ENCODE data around the gene NTN3.

The NTN3 gene

DNA sequence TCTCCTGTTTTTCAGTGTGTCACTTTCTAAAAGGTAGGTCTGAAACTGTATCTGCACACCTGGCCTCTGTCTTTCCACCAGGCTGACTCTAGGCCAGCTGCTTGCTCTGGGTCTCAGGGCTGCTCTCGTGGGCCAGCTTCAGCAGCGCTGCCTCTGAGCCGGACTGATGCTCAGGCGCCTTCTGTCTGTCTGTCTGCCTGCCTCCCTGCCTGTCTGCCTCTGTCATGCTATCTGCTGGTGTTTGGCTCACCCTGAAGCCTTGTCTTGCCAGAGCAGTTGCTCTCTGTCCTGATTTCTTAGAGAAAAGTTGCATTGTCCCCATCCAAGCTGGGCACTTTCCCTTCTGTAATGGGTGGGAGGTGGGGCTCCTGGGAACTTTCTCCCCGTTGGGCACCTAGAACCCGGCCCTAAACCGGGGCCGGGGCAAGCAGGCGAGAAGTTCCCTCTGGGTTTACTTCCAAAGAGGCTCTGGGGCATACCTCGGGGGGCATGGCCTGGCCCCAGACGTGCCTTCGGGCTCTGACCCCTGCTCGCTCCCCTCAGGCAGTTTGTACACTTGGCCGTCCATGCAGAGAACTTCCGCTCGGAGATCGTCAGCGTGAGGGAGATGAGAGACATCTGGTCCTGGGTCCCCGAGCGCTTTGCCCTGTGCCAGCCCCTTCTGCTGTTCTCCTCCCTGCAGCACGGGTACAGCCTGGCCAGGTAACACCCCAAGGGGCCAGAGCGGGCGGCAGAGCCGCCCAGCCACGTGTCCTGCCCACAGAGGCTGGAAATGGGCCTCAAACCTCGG, 26.8 kb downstream of the NTN3 start:
- H3K4me3 ChIP-seq (ENCODE audit: low read depth, low read length), result no peak overlapping the region
- no peak for DNase-seq (ENCODE audit: low read depth)
- TF ChIP-seq, protein P1, sequence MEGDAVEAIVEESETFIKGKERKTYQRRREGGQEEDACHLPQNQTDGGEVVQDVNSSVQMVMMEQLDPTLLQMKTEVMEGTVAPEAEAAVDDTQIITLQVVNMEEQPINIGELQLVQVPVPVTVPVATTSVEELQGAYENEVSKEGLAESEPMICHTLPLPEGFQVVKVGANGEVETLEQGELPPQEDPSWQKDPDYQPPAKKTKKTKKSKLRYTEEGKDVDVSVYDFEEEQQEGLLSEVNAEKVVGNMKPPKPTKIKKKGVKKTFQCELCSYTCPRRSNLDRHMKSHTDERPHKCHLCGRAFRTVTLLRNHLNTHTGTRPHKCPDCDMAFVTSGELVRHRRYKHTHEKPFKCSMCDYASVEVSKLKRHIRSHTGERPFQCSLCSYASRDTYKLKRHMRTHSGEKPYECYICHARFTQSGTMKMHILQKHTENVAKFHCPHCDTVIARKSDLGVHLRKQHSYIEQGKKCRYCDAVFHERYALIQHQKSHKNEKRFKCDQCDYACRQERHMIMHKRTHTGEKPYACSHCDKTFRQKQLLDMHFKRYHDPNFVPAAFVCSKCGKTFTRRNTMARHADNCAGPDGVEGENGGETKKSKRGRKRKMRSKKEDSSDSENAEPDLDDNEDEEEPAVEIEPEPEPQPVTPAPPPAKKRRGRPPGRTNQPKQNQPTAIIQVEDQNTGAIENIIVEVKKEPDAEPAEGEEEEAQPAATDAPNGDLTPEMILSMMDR (conservative IDR thresholded peaks at IDR 0.05; ENCODE audit: low read depth, low read length), result no peak

DNA sequence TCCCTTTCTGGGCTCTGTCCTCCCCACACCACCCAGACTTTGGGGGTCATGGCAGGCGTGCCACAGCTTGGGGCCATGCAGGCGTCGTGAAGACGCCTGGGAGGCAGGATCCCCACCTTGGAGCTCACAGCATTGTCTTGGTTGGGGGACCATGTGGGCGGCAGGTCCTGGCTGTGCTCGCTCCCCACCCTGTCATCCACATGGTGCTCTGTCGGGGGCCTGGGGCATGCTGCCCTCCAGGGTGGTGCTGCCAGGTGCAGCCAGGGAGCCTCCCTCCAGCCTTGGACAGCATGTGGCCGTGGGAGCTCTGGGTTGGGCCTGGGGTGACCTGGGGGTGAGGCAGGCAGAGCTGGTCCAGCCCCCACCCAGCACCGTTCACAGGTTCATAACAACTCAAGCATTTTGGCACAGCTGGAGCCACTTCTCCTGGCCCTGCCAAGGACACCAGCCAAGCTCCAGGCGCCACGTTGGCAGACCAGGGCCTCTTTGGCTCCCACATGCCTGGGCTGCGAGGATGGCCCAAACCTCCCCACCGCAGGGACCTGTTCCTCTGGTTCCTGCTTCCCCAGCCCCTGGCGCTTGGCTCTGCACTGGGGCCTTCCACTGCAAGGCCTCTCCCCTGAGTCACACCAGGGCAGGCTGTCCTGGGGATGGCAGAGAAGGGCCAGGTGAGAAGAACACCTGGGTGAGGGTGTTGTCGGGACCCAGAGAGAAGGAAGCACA, 27.6 kb downstream of the NTN3 start:
- no peak for DNase-seq (ENCODE audit: low read depth)
- TF ChIP-seq, protein P1 (conservative IDR thresholded peaks at IDR 0.05; ENCODE audit: low read depth, low read length), result no peak
- no peak overlapping the region for H3K4me3 ChIP-seq (ENCODE audit: low read depth, low read length)

DNA sequence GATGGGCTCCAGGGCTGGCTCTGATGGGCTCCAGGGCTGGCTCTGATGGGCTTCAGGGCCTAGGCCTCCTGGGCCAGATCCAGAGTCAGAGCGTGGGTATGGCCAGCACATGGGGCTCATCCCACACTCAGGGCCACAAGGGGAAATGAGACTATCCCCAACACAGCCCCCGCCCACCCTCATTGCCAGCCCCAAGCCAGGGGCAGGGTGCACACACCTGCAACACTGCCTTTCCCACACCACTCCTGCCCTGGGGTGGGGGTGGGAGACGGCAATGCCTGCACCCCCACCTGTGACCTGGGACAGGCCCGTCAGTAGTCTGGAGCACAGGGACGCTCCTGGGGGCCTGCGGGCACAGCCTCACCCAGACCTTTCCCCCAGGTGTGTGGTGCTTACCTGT, 28.4 kb downstream of the NTN3 start:
- no peak overlapping the region for H3K4me3 ChIP-seq (ENCODE audit: low read depth, low read length)
- TF ChIP-seq, protein P1 (conservative IDR thresholded peaks at IDR 0.05; ENCODE audit: low read depth, low read length), result no peak
- DNase-seq (ENCODE audit: low read depth), result no peak

DNA sequence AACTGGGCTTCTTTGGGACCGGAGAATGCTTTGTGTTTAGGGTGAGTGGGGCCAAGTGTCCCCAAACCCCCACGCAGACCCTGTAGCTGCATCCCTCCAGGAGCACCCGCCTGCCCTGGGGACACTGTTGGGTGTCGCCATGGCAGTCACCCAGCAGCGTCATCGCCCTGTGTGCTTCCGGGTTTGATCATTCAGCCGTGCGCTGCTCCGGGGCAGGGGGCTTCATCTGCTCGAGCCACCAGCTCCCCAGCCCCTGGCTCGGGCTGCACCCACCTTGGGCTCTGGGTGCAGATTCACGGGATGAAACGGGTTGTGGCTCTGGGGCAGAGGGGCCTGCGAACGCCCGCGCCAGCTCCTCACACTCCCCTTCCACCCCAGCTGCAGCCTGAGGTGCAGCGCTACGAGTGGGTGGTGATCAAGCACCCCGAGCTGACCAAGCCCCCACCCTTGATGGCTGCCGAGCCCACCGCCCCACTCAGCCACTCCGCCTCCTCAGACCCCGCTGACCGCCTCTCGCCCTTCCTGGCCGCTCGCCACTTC, 28.9 kb downstream of the NTN3 start:
- TF ChIP-seq, protein P1 (conservative IDR thresholded peaks at IDR 0.05; ENCODE audit: low read depth, low read length), result no peak
- no peak overlapping the region for H3K4me3 ChIP-seq (ENCODE audit: low read depth, low read length)

DNA sequence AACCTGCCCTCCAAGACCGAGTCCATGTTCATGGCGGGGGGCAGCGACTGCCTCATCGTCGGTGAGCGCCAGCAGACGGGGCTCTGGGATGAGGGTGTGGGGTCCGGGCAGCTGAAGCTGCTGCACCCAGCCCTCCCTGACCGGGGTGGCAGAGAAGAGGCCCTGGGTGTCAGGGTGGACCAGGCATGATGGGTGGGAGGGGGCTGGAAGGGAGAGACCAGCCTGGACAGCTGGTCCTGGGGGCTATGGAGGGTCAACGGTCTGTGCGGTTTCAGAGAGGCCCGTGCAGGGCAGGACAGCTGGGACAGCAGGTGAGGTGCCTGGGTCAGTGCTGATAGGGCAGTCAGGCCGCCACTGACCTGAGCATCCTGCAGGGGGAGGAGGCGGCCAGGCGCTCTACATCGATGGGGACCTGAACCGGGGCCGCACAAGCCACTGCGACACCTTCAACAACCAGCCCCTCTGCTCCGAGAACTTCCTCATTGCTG, 29.4 kb downstream of the NTN3 start:
- TF ChIP-seq, protein P1 (conservative IDR thresholded peaks at IDR 0.05; ENCODE audit: low read depth, low read length), result peak; percentile 2
- no peak overlapping the region for H3K4me3 ChIP-seq (ENCODE audit: low read depth, low read length)

More for the DNA sequence above, 28.9 kb downstream of the NTN3 start:
- DNase-seq (ENCODE audit: low read depth), result no peak

DNA sequence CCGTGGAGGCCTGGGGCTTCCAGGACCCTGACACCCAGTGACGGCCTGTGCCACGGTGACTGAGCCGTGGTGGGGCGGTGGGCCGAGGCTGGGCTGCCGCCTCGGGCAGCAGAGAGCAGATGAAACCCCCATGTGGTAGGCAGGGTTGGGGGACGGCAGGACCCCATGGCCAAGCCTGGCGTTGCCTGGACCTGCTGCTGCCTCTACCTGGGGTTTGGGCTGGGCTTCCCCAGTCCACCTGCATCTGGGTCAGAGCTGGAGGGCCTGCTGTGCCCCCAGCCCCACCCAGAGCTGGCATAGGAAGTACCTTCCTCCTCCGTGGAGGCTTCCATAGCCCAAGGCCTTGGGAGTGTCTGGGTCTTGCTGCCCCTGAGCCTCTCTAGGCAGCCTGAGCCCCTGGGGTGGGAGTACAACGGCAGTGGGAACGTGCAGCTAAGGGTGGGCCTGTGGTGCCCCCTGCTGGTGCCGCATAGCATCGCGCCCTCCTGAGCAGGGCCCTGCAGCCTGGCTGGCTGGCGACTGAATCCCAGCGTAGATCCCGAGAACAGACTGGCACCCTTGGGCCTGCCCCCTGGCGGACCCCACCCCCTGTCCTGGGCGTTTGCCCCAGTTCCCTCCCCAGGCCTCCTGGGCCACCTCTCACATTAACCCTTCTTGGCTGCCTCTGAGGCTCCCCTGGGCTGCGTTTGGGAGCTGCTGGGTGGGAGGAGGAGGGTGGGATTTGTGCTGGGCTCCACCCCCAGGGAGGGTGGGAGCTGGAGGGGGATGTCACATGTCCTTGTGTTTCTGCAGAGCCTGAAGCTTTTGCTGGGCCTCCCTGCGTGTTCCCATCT, 30.0 kb downstream of the NTN3 start:
- DNase-seq (ENCODE audit: low read depth), result peak; percentile 88
- TF ChIP-seq, protein P1 (conservative IDR thresholded peaks at IDR 0.05; ENCODE audit: low read depth, low read length), result peak; percentile 96
- H3K4me3 ChIP-seq (ENCODE audit: low read depth, low read length), result peak overlapping the region; percentile 57

More for the DNA sequence above, 29.4 kb downstream of the NTN3 start:
- no peak for DNase-seq (ENCODE audit: low read depth)

Measured in choroid plexus epithelial cell (primary cell).